GM11168 (cell line): ENCODE measurements around the gene UBE2Q2.
"Not testable (repeated sequence)": the region's sequence is repeated elsewhere in the genome, so short reads cannot be mapped to it uniquely, and the experiment has no call there.

Experiments
- in situ Hi-C: fragments of 300-500 bp; cut with MboI; formaldehyde crosslinking; loops from one replicate; pipeline ENCODE4 v1.12.0; 2022; ENCODE audit warnings: low sequenced_read_pairs; ENCODE audit not compliant: unreplicated experiment

UBE2Q2 gene

DNA sequence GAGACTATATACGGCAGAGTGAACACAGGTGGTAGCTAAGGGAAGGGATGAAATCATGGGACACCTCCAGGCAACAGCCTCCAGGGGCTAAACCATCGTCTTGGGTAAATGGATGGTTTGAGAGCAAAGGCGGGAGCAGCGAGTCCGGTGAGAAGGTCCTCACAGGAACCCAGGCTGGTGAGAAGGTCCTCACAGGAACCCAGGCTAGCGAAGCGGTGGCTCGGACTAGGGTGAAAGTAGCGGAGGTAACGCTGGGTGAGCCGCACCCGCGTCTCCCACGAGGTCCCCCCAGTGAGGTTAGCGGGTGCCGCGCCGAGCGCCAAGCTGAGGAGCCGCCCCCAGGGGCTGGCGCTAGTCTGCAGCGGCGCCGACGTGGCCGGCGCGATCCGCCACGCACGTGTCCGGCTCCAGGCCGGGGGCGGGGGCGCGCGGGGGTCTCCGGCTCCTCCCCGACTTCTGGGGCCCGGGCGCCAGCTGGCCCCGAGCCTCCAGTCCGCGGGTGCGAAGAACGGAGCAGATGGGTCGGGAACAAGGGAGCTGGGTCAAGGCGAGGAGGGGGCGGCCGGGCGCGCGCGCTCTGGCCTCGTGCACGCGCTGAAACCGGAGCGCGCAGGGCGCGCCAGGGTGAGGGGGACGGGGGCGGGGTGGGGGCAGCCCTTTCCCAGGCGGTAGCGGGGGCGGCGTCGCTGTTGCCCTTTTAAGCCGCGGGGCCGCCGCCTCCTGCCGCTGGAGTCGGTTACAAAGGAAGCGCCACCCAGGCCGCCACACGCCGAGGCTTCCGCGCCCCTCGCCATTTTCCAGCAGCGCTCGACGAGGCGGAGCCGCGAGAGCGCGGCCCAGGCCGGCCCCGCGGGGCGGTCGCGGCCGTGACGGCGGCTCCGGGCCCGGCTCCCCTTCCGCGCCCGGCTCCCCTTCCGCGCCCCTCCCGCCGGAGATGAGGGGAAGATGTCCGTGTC, at the start of gene UBE2Q2:
Gene UBE2Q2, plus strand, starts transcription at position 726 of the 956 bp plus-strand sequence. Its CDS starts 220 bp downstream, at position 946.
- in situ Hi-C loops: no loop called here

GRCh38 chr15:75796321-75796720, 46.9 kb upstream of the UBE2Q2 start:
- in situ Hi-C loops: no loop called here

DNA sequence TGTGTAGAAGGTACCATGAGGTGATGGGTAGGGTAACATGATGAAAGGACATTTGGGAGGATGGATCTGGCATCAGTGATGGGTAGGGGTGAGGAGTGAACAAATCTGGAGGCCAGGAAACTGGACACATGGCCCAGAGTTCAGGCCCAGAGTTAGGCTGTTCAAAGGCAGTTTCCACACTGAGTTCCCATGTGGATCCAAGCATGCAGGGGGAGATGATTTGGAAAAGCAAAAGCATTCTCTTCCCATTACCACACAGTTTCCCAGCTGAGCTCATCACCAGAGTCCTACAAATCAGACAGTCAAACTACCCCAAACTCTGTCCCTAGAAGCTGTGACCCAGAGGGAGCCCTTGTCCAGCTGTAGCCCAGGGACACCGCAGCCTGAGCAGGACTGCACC, 46.1 kb upstream of the UBE2Q2 start:
- in situ Hi-C loops: not testable (repeated sequence)

DNA sequence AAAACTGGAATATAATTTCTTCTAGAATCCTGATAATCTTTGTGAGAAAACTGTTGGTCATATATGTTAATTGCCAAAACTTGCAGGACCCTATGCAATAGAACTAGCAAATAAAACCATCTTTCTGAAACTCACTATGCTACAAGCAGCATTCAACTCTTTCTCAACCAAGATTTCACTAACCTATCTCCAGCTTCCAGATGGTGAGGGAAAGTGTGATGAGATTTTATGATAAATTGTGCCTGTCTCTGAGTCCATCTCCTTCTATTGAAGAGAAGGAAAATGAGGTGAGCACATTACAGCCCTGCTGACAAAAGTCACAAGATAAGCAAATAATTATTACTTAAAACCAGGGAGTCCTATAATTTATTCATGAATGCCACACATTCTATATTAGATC, 44.1 kb upstream of the UBE2Q2 start:
- in situ Hi-C loops: no loop called here

DNA sequence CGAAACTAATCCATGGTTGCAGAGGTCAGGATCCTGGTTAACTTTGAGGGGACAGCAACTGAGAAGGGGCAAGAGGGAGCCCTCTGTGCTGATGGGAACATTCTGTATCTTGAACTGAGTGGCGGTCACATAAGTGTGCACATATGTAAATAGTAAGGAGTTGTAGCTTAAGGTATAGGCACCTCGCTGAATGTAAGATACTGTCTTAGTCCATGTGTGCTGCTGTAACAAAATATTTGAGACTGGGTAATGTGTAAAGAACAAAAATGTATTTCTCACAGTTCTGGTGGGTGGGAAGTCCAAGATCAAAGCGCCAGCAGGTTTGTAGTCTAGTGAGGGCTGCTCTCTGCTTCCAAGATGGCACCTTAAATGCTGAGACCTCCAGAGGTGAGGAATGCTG, 42.8 kb upstream of the UBE2Q2 start:
- in situ Hi-C loops: loop anchor here (25.0 kb wide), 1 partner anchor 337 kb away; no protein-coding TSS in a partner anchor

DNA sequence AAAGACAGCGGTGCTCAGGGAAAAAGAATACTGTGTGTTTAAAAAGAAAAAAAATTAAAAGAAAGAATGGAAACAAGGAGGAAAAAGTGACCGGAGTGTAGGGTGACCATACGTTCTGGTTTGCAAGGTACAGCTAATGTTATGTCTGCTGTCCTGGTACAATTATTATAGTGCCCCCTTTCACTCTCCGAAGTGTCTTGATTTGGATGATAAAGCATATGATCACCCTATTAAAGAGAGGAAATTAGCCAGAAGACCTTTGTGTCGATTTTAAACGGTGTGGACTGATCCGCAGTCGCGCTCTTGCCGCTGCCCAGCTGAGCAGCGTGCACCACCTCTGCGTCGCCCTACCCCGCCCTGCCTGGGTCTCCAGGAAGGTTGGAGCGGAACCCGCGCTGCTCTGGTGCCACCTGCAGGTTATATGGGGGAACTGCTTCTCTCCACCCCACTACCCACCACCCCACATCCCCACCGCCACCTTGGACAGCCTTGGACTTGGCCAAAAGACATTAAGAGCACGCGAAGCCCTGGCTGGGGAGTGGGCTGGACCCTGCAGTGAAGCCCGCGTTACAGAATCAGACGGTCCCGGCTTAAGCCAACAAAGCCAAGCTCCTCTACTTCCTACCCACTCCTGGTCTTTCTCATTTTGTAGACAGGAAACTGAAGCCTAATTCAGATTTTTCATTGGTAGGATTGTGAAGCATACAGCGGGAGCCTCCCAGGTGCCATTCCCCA, 41.2 kb upstream of the UBE2Q2 start:
- in situ Hi-C loops: loop anchor here (25.0 kb wide), 1 partner anchor 335 kb away; no protein-coding TSS in a partner anchor

DNA sequence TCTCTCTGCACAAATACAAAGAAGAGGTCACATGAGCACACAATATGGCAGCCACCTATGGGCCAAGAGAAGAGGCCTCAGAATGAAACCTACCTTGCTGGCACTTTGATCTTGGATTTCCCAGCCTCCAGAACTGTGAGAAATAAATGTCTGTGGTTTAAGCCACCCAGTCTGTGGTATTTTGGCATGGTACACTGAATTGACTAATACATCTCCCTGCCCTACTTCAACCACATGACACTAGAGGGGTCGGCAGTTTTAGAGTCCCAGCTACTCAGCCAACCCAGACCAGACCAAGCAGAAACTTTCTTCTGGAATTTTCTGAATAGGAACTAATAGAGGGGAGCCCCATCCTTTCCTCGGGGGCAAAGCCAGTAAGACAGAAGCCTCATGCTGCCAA, 35.8 kb upstream of the UBE2Q2 start:
- in situ Hi-C loops: loop anchor here (25.0 kb wide), 1 partner anchor 330 kb away; no protein-coding TSS in a partner anchor

- in situ Hi-C loops: loop anchor here (25.0 kb wide), 1 partner anchor 329 kb away; no protein-coding TSS in a partner anchor
These were observed 35.2 kb upstream of the UBE2Q2 start for GRCh38 chr15:75808009-75808408.

DNA sequence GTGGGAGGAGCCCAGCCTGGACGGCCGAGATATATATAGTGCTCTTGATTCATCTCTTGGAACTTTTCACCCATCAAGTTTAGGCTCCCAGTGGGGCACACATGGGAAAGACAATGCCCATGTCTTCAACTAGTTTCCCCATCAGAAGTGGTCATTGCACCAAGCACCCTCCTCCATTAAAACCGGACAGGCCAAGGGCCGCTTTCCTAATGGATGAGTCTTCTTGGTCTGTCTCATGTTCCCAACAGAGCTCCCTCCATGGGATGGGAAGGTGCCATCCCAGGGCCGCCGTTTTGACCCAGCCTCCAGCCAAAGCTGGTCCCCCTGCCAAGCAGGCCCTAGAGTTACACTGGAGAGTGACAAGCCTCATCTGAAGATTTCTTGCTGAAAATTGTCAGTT, 34.7 kb upstream of the UBE2Q2 start:
- in situ Hi-C loops: loop anchor here (25.0 kb wide), 1 partner anchor 329 kb away; no protein-coding TSS in a partner anchor

DNA sequence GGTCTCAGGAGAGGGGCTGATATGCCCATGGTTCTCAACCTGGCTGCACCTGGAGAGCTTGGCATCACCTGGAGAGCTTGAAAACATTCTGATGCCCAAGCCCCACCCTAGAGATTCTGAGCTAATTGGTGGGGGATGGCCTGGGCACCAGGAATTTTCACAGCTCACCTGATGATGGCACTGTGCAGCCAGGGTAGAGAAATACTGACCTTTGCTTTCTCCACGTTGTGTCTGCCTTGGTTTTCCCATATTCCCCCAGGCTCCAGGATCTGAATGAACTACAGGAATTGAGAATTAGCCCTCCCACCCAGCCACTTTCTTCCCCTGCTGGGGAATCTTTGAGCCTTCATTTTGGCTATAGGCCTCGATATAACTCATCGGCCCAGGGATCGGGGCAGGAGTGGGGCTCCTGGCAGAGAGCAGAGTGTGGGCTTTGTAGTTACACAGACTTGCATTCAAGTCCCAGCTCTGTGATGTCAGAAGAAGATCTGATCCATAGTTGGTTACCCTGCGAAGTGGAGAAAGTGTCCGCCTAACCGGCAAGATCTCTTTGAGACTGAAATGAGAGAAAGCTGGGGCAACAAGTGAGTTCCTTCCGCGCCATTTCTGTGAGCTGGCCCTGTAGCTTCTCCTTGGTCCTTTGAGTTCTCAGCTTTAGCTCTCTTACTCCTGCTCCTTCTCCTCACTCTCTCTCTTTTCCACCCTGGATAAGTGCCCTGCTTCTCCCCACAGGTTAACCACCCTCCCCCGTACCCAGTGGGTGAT, 33.1 kb upstream of the UBE2Q2 start:
- in situ Hi-C loops: loop anchor here (25.0 kb wide), 1 partner anchor 327 kb away; no protein-coding TSS in a partner anchor

- in situ Hi-C loops: loop anchor here (25.0 kb wide), 1 partner anchor 326 kb away; no protein-coding TSS in a partner anchor
These were observed 32.3 kb upstream of the UBE2Q2 start for GRCh38 chr15:75810874-75811498.

DNA sequence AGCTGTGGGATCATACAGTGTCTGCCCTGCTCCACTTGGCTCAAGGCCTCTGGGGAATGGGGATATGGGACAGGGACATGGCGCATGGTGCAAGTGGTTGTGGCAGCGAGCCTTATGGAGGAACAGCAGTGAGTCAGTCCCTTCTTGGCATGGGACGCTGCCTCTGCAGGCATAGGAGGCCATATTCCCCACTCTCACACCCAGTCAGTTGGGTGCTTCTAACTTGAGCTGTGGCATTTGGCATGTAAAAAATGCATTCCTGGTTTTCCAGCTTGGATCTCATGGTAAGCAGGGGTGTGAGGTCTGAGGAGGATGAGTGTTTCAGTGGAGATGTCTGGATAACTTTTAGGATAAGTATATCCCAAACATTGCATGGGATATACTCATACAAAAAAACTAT, 31.6 kb upstream of the UBE2Q2 start:
- in situ Hi-C loops: loop anchor here (25.0 kb wide), 1 partner anchor 326 kb away; no protein-coding TSS in a partner anchor

GRCh38 chr15:75814794-75815193, 28.5 kb upstream of the UBE2Q2 start:
- in situ Hi-C loops: loop anchor here (25.0 kb wide), 1 partner anchor 323 kb away; no protein-coding TSS in a partner anchor

- in situ Hi-C loops: loop anchor here (25.0 kb wide), 1 partner anchor 321 kb away; no protein-coding TSS in a partner anchor
These were observed 27.2 kb upstream of the UBE2Q2 start for GRCh38 chr15:75815811-75816719.

- in situ Hi-C loops: loop anchor here (25.0 kb wide), 1 partner anchor 320 kb away; no protein-coding TSS in a partner anchor
These were observed 25.9 kb upstream of the UBE2Q2 start for GRCh38 chr15:75817138-75817935.

DNA sequence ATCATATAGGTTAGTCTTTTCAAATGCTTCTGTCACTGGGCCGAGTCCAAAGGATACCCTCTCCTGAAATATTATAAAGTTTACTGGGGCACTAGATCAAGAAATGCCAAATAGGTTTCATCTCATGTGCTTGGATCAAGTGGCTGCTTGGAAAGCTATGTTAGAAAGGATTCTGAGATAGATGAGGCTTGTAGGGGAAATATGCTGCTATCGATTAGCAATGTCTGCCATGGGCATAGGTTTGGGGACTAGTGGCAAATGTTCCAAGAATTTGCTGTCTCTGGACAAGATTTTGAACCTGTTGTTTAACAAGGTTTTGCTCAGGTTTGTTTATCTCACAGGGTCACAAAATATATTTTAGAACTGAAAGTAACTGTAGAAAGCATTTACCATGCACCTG, 23.0 kb upstream of the UBE2Q2 start:
- in situ Hi-C loops: loop anchor here (25.0 kb wide), 1 partner anchor 317 kb away; no protein-coding TSS in a partner anchor

DNA sequence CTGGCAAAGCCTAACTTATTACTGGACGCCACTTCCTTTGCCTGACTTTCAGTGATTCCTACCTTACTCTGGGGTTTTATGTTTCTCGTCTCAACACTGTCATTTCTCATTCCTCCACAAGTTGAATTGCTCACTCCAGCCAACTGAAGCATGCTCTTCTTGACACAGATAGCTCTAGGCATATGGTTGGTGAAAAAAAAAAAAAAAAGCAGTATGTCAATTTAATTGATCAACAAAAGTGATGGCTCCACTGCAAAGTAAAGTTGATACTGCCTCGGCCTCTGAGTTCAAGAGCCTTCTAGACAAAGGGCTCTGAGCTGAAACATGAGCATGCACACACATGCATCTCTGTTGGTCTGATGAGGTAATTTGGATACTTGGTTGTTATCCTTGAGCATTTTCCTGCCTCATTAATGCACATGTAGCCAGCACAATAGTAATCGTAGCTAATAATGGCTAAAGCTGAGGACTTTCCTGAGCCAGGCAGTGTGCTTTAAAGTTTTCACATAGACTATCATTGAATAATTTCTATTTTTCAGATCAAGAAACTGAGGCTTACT, 21.4 kb upstream of the UBE2Q2 start:
- in situ Hi-C loops: loop anchor here (25.0 kb wide), 1 partner anchor 315 kb away; no protein-coding TSS in a partner anchor
